HCT116 (cell line): ENCODE measurements around the gene CENPC. TPM values are rescaled to one million over a fixed set of nuclear protein-coding genes. Genes with fewer than 3 reads are reported as not detected.

Experiments used
- ATAC-seq: fragments of 200-7000 bp; cut with Tn5 transposase; 2 replicates; pipeline ENCODE4 v1.9.1; 2020; ENCODE audit warnings: mild to moderate bottlenecking, moderate library complexity
- BruUV-seq: library from RNA; stranded (reverse); fragments of 400-500 nt; replicated peaks from 2 replicates; lab custom pipeline; 2021; lab: Mats Ljungman, UMichigan
- CTCF ChIA-PET: fragments of 300-600 bp; sonication (Branson Sonifier 250); formaldehyde crosslinking; loops from one replicate; lab custom pipeline; 2021; ENCODE audit warnings: antibody characterized with exemption; lab: Charles Lee
- POLR2A ChIA-PET: fragments of 300-600, 350-600 bp; sonication (Branson Sonifier 250); formaldehyde crosslinking; loops from one replicate; lab custom pipeline; 2021; ENCODE audit warnings: antibody characterized with exemption; lab: Charles Lee
- RAD21 ChIA-PET, 2 experiments: fragments of 300-600 bp; sonication (Branson Sonifier 250); formaldehyde crosslinking; loops; one replicate each; lab custom pipeline; 2023; ENCODE audit warnings: low total read pairs in 2 of 2; ENCODE audit not compliant: uncharacterized antibody in 2 of 2, unreplicated experiment in 2 of 2, low non-redundant PET in 1 of 2; lab: Charles Lee
- DNase-seq: peaks from one replicate; pipeline ENCODE4 v3.0.0-alpha.2; 2010; ENCODE audit warnings: low read depth, low spot score
- H2AFZ ChIP-seq: fragments of 200-600 bp; shearing (Covaris generic), sonication (generic); 2 replicates; pipeline ENCODE4 v1.6.1; 2017; ENCODE audit warnings: low read depth, mixed run types, mixed read lengths, antibody characterized with exemption, low read length; ENCODE audit not compliant: poor library complexity, severe bottlenecking
- H3K27ac ChIP-seq: 2 replicates; pipeline ENCODE4 v1.5.1; 2012; ENCODE audit warnings: low read depth, low read length
- H3K27me3 ChIP-seq: fragments of 200-600 bp; sonication (generic); 2 replicates; pipeline ENCODE4 v1.6.1; 2016; ENCODE audit warnings: mixed run types, low read length, mixed read lengths; ENCODE audit not compliant: insufficient read depth
- H3K36me3 ChIP-seq, 2 experiments: fragments of 200-500 bp in 1 of 2; fragments of 200-600 bp in 1 of 2; sonication (Bioruptor generic) in 1 of 2; sonication (generic) in 1 of 2; 2 replicates each; pipeline versions ENCODE4 v1.5.1 to v1.6.1; 2014 to 2016; ENCODE audit warnings: low read length in 2 of 2, inconsistent platforms in 1 of 2, mixed read lengths in 1 of 2, mixed run types in 1 of 2; ENCODE audit not compliant: insufficient read depth in 2 of 2, control insufficient read depth in 1 of 2
- H3K4me1 ChIP-seq, 2 experiments: fragments of 200-600 bp in 1 of 2; sonication (generic) in 1 of 2; 2 replicates each; pipeline versions ENCODE4 v1.5.1 to v1.6.1; 2012 to 2017; ENCODE audit warnings: low read length in 2 of 2, inconsistent platforms in 1 of 2, mild to moderate bottlenecking in 1 of 2, mixed read lengths in 1 of 2, mixed run types in 1 of 2, moderate library complexity in 1 of 2; ENCODE audit not compliant: insufficient read depth in 2 of 2, control insufficient read depth in 1 of 2
- H3K4me2 ChIP-seq: fragments of 200-600 bp; sonication (generic); 2 replicates; pipeline ENCODE4 v1.6.1; 2017; ENCODE audit warnings: mixed run types, low read length, mixed read lengths
- H3K4me3 ChIP-seq, 2 experiments: fragments of 200-600 bp in 1 of 2; sonication (generic) in 1 of 2; replicated peaks in 1 of 2; 2 replicates each; pipeline ENCODE4 v1.5.1; 2011 to 2016; ENCODE audit warnings: low read length in 2 of 2, control low read depth in 1 of 2, low read depth in 1 of 2, mild to moderate bottlenecking in 1 of 2, mixed read lengths in 1 of 2, mixed run types in 1 of 2
- H3K79me2 ChIP-seq: fragments of 200-600 bp; sonication (generic); 2 replicates; pipeline ENCODE4 v1.6.1; 2017; ENCODE audit warnings: mild to moderate bottlenecking, mixed run types, low read length, moderate library complexity, mixed read lengths; ENCODE audit not compliant: insufficient read depth
- H3K9ac ChIP-seq: fragments of 200-600 bp; sonication (generic); 2 replicates; pipeline ENCODE4 v1.6.1; 2016; ENCODE audit warnings: low read length, mixed read lengths
- H3K9me2 ChIP-seq: fragments of 200-600 bp; sonication (generic), shearing (Covaris generic); 2 replicates; pipeline ENCODE4 v1.6.1; 2017; ENCODE audit warnings: mixed run types, mild to moderate bottlenecking, moderate library complexity; ENCODE audit not compliant: insufficient read depth
- H3K9me3 ChIP-seq, 2 experiments: fragments of 200-500 bp in 1 of 2; fragments of 200-600 bp in 1 of 2; sonication (Bioruptor generic) in 1 of 2; sonication (generic) in 1 of 2; 2 replicates each; pipeline ENCODE4 v1.6.1; 2014 to 2017; ENCODE audit warnings: low read length in 2 of 2, mixed read lengths in 2 of 2, inconsistent platforms in 1 of 2, low read depth in 1 of 2, mild to moderate bottlenecking in 1 of 2, mixed run types in 1 of 2, moderate library complexity in 1 of 2; ENCODE audit not compliant: control insufficient read depth in 1 of 2, insufficient read depth in 1 of 2
- H4K20me1 ChIP-seq: fragments of 200-600 bp; sonication (generic), shearing (Covaris generic); 2 replicates; pipeline ENCODE4 v1.6.1; 2017; ENCODE audit warnings: mixed run types, mild to moderate bottlenecking, moderate library complexity; ENCODE audit not compliant: insufficient read depth
- ATF3 ChIP-seq: IDR thresholded peaks from 2 replicates; pipeline ENCODE4 v1.6.1; 2012
- CTCF ChIP-seq, 3 experiments: fragments of 200-600 bp in 1 of 3; sonication (generic) in 1 of 3; IDR thresholded peaks in 2 of 3; conservative IDR thresholded peaks in 1 of 3; 2 replicates each; pipeline ENCODE4 v1.5.1; 2012 to 2017; ENCODE audit warnings: low read depth in 2 of 3, low read length in 2 of 3, antibody characterized with exemption in 1 of 3, borderline replicate concordance in 1 of 3, control low read depth in 1 of 3, mild to moderate bottlenecking in 1 of 3, mixed read lengths in 1 of 3, mixed run types in 1 of 3, moderate library complexity in 1 of 3; ENCODE audit not compliant: insufficient read depth in 1 of 3
- ELF1 ChIP-seq: IDR thresholded peaks from 2 replicates; pipeline ENCODE4 v1.6.1; 2012; ENCODE audit warnings: low read depth, borderline replicate concordance
- EZH2 ChIP-seq: fragments of 200-600 bp; sonication (generic); IDR thresholded peaks from 2 replicates; pipeline ENCODE4 v1.6.1; 2017; ENCODE audit warnings: antibody characterized with exemption, mixed run types
- EZH2phosphoT487 ChIP-seq: fragments of 200-600 bp; IDR thresholded peaks from 2 replicates; pipeline ENCODE4 v1.6.1; 2018; ENCODE audit warnings: antibody characterized with exemption, borderline replicate concordance
- FOSL1 ChIP-seq: IDR thresholded peaks from 2 replicates; pipeline ENCODE4 v1.6.1; 2012; ENCODE audit warnings: low read depth
- POLR2A ChIP-seq: IDR thresholded peaks from 2 replicates; pipeline ENCODE4 v1.7.0; 2011; ENCODE audit warnings: borderline replicate concordance; ENCODE audit not compliant: insufficient read depth, insufficient read length; ENCODE audit errors: extremely low read depth
- POLR2AphosphoS5 ChIP-seq: IDR thresholded peaks from 2 replicates; pipeline ENCODE4 v1.6.1; 2011; ENCODE audit warnings: mild to moderate bottlenecking, low read depth, low read length, moderate library complexity
- SIN3A ChIP-seq: IDR thresholded peaks from 2 replicates; pipeline ENCODE4 v1.6.1; 2012; ENCODE audit warnings: low read depth
- SP1 ChIP-seq: IDR thresholded peaks from 2 replicates; pipeline ENCODE4 v1.6.1; 2012; ENCODE audit warnings: low read depth
- SRF ChIP-seq: IDR thresholded peaks from 2 replicates; pipeline ENCODE4 v1.6.1; 2012; ENCODE audit warnings: low read depth
- TCF7L2 ChIP-seq: IDR thresholded peaks from 2 replicates; pipeline ENCODE4 v1.7.0; 2011; ENCODE audit warnings: borderline replicate concordance, inconsistent platforms; ENCODE audit not compliant: insufficient read depth, insufficient read length; ENCODE audit errors: extremely low read depth
- ZNF274 ChIP-seq: fragments of 200-500 bp; sonication (Bioruptor generic); IDR thresholded peaks from 2 replicates; pipeline ENCODE4 v1.6.1; 2014; ENCODE audit warnings: mild to moderate bottlenecking, low read depth, low read length, inconsistent platforms
- intact Hi-C: fragments of 100-400 bp; cut with micrococcal nuclease; formaldehyde crosslinking; loops from 2 replicates; pipeline ENCODE4 v1.10.0; 2022
- total RNA-seq: library from RNA; stranded (reverse); gene quantifications from one replicate; pipeline ENCODE4 v1.2.1, GENCODE V29; 2021; ENCODE audit not compliant: unreplicated experiment

CENPC gene
- total RNA-seq, 1 experiment from 2014 or later = 15.4 TPM

- ATAC-seq (no peak), DNase-seq (no peak)
- Histone ChIP-seq H3K9me2 (no peaks in the 10 kb centered on the region), H3K9me3 (no peaks in the 10 kb centered on the region), H3K27ac (no peak overlapping the region), H2AFZ (no peak overlapping the region), H3K27me3 (no peaks in the 10 kb centered on the region), H3K4me1 (no peaks in the 10 kb centered on the region), H3K4me2 (no peak overlapping the region), H4K20me1 (no peaks in the 10 kb centered on the region), H3K4me3 (no peak overlapping the region), H3K36me3 (no peaks in the 10 kb centered on the region), H3K9ac (no peak overlapping the region), H3K79me2 (no peaks in the 10 kb centered on the region)
- CTCF ChIA-PET = no interaction called here
- BruUV-seq = no TSS peak
- POLR2A ChIA-PET = no interaction called here
- intact Hi-C loops = no loop called here
- TF ChIP-seq ATF3 = no peak
- TF ChIP-seq CTCF (IDR thresholded peaks at IDR 0.05 in 2 of 3, conservative IDR thresholded peaks at IDR 0.05 in 1 of 3; ENCODE audit: borderline replicate concordance in 1 of 3, insufficient read depth in 1 of 3, low read depth in 2 of 3, low read length in 2 of 3) = no peak
- no peak for TF ChIP-seq POLR2A
- no peak for TF ChIP-seq EZH2
- RAD21 ChIA-PET = no interaction called here
Measured at GRCh38 chr4:67584496-67584895, 39.2 kb upstream of the CENPC start.

- Histone ChIP-seq H3K27ac (no peak overlapping the region), H3K9me2 (no peaks in the 10 kb centered on the region), H4K20me1 (no peaks in the 10 kb centered on the region), H3K4me2 (no peak overlapping the region), H3K36me3 (no peaks in the 10 kb centered on the region), H2AFZ (no peak overlapping the region), H3K4me3 (no peak overlapping the region), H3K79me2 (no peaks in the 10 kb centered on the region), H3K9ac (no peak overlapping the region), H3K4me1 (no peaks in the 10 kb centered on the region), H3K9me3 (no peaks in the 10 kb centered on the region), H3K27me3 (no peaks in the 10 kb centered on the region)
- ChIA-PET RAD21 (no interaction called here), POLR2A (no interaction called here), CTCF (no interaction called here)
- ATAC-seq (no peak), DNase-seq (no peak)
- TF ChIP-seq SP1 (no peak), FOSL1 (no peak), EZH2phosphoT487 (no peak), EZH2 (no peak), POLR2AphosphoS5 (no peak), POLR2A (no peak), ELF1 (no peak), SRF (no peak), TCF7L2 (no peak), ZNF274 (no peak), SIN3A (no peak)
- intact Hi-C loops = no loop called here
- no TSS peak for BruUV-seq
Measured at GRCh38 chr4:67581913-67582312, 36.6 kb upstream of the CENPC start.
